Anterior cingulate cortex (tissue), 58 donors: Measurements from ENCODE around the gene TIMMDC1.
A peak's percentile ranks its signal among the peaks of the same experiment; 100 is the strongest.
"Not testable (repeated sequence)": the region's sequence is repeated elsewhere in the genome, so short reads cannot be mapped to it uniquely, and the experiment has no call there.

Source experiments
- DNase-seq, 58 donors: peaks; one replicate each; lab custom pipeline; 2025; lab: John Stamatoyannopoulos, UW

Gene TIMMDC1

GRCh38 chr3:119508172-119508845 lies 10.0 kb downstream of the TIMMDC1 start:
- DNase-seq: no peak

- no peak for DNase-seq
Measured at GRCh38 chr3:119510690-119511089, 12.3 kb downstream of the TIMMDC1 start.

GRCh38 chr3:119514637-119515036 lies 16.3 kb downstream of the TIMMDC1 start:
- DNase-seq: no peak

GRCh38 chr3:119517112-119517511 lies 18.8 kb downstream of the TIMMDC1 start:
- DNase-seq: no peak

GRCh38 chr3:119518026-119518425 lies 19.7 kb downstream of the TIMMDC1 start:
- no peak for DNase-seq

GRCh38 chr3:119524931-119525662 lies 26.8 kb downstream of the TIMMDC1 start:
- DNase-seq: peak in 1 of 58 donors; percentile 1

GRCh38 chr3:119527714-119528113 lies 29.4 kb downstream of the TIMMDC1 start:
- no peak for DNase-seq

- no peak for DNase-seq
Measured at GRCh38 chr3:119529883-119530282, 31.5 kb downstream of the TIMMDC1 start.

GRCh38 chr3:119530456-119530855 lies 32.1 kb downstream of the TIMMDC1 start:
- DNase-seq: no peak

GRCh38 chr3:119531151-119531550 lies 32.8 kb downstream of the TIMMDC1 start:
- DNase-seq: no peak

GRCh38 chr3:119534296-119534695 lies 35.9 kb downstream of the TIMMDC1 start:
- no peak for DNase-seq

- no peak for DNase-seq
Measured at GRCh38 chr3:119536757-119537156, 38.4 kb downstream of the TIMMDC1 start.

- DNase-seq: no peak
Measured at GRCh38 chr3:119538772-119539171, 40.4 kb downstream of the TIMMDC1 start.

- DNase-seq: no peak
Measured at GRCh38 chr3:119541547-119541946, 43.2 kb downstream of the TIMMDC1 start.

GRCh38 chr3:119542168-119542767 lies 43.9 kb downstream of the TIMMDC1 start:
- DNase-seq: no peak

GRCh38 chr3:119543147-119543546 lies 44.8 kb downstream of the TIMMDC1 start:
- DNase-seq: no peak

GRCh38 chr3:119547227-119547626 lies 48.9 kb downstream of the TIMMDC1 start:
- DNase-seq: no peak

- no peak for DNase-seq
Measured at GRCh38 chr3:119548341-119548740, 50.0 kb downstream of the TIMMDC1 start.

GRCh38 chr3:119550192-119550910 lies 52.0 kb downstream of the TIMMDC1 start:
- DNase-seq: no peak

GRCh38 chr3:119551598-119551997 lies 53.3 kb downstream of the TIMMDC1 start:
- no peak for DNase-seq

- DNase-seq: not testable (repeated sequence)
Measured at GRCh38 chr3:119552928-119553327, 54.6 kb downstream of the TIMMDC1 start.
